ENCODE results near the gene CSRNP3. TPM values are rescaled to one million over a fixed set of nuclear protein-coding genes. Genes with fewer than 3 reads are reported as not detected.

The CSRNP3 gene
- total RNA-seq, 1 donor from 2014 or later = 1.9 TPM

DNA sequence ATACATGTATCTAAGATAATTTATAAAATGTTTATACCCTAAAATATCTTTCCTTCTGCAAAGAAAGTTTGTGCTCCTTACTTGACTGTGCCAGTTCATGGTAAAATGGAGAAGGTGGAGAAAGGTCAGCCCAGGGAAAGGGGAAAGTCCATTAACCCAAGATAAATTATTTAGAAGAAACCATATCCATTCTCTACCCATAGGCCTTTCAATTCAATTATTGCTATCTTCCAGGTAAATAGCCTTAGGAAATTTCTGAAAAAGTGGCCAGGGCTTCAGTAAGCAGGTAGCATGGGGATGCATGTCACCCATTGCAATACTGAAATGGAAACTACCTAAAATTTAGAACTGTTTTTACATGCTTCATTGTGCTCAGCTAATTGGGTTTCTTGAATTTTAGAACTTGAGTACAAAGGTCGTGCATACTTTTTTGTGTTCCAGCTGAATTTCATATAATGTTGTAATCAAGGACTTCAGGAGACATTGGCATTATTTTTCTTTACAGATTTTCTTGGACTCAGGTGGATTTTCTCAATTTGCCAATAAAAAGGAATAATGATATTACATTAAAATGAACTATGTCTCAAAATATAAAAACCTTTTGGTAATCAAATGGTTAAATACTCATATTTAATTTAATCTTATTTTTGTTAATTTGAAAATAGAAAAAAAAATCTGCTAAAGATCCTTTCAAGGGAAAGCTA is 124.9 kb downstream of the CSRNP3 start:
- Histone ChIP-seq H3K4me3 (no peak overlapping the region), H3K9me3 (no peaks in the 10 kb centered on the region), H3K36me3 (no peaks in the 10 kb centered on the region), H3K27ac (no peak overlapping the region), H3K4me1 (no peaks in the 10 kb centered on the region), H3K27me3 (no peaks in the 10 kb centered on the region)
- TF ChIP-seq CTCF (IDR thresholded peaks at IDR 0.05) = no peak
- DNase-seq (no peak), ATAC-seq (no peak)
- intact Hi-C loops (cut with DNase I) = no loop called here

DNA sequence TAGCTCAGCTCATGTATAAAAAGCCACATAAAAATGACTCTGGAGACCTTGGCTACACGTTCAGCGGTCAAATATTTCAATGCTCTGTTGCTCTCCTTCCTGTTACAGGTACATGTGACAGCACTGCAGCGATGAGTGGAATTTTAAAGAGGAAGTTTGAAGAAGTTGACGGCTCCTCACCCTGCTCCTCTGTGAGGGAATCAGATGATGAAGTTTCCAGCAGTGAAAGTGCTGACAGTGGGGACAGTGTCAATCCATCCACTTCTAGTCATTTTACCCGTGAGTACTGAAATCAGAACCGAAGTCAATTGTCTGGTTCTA is 125.4 kb downstream of the CSRNP3 start:
- no peak overlapping the region for H3K27ac ChIP-seq
- TF ChIP-seq CTCF (IDR thresholded peaks at IDR 0.05) = no peak
- intact Hi-C loops (cut with DNase I) = no loop called here

GRCh38 chr2:165596788-165597187 is 127.3 kb downstream of the CSRNP3 start:
- ATAC-seq (no peak), DNase-seq (no peak)
- Histone ChIP-seq H3K4me3 (no peak overlapping the region), H3K27me3 (no peaks in the 10 kb centered on the region), H3K9me3 (no peaks in the 10 kb centered on the region), H3K36me3 (no peaks in the 10 kb centered on the region), H3K27ac (no peak overlapping the region), H3K4me1 (no peaks in the 10 kb centered on the region)
- TF ChIP-seq CTCF (IDR thresholded peaks at IDR 0.05) = no peak
- intact Hi-C loops (cut with DNase I) = no loop called here

More for the DNA sequence above, 125.4 kb downstream of the CSRNP3 start:
- DNase-seq (no peak), ATAC-seq (no peak)
- Histone ChIP-seq H3K9me3 (no peaks in the 10 kb centered on the region), H3K36me3 (no peaks in the 10 kb centered on the region), H3K4me1 (no peaks in the 10 kb centered on the region), H3K27me3 (no peaks in the 10 kb centered on the region), H3K4me3 (no peak overlapping the region)

GRCh38 chr2:165601065-165601830 is 131.8 kb downstream of the CSRNP3 start:
- DNase-seq (no peak), ATAC-seq (no peak)
- Histone ChIP-seq H3K27ac (no peak overlapping the region), H3K9me3 (no peaks in the 10 kb centered on the region), H3K4me3 (no peak overlapping the region), H3K36me3 (no peaks in the 10 kb centered on the region), H3K27me3 (no peaks in the 10 kb centered on the region), H3K4me1 (no peaks in the 10 kb centered on the region)
- no peak for TF ChIP-seq CTCF (IDR thresholded peaks at IDR 0.05)
- intact Hi-C loops (cut with DNase I) = no loop called here

GRCh38 chr2:165601928-165602521 is 132.5 kb downstream of the CSRNP3 start:
- no peaks in the 10 kb centered on the region for H3K4me1 ChIP-seq
- intact Hi-C loops (cut with DNase I) = no loop called here
- ATAC-seq (peak; percentile 48), DNase-seq (no peak)
- TF ChIP-seq CTCF (IDR thresholded peaks at IDR 0.05) = no peak
- H3K27ac ChIP-seq = no peak overlapping the region
- H3K4me3 ChIP-seq = no peak overlapping the region
- H3K9me3 ChIP-seq = no peaks in the 10 kb centered on the region
- H3K27me3 ChIP-seq = no peaks in the 10 kb centered on the region
- no peaks in the 10 kb centered on the region for H3K36me3 ChIP-seq
